ENCODE data around the gene MFNG. TPM values are rescaled to one million over a fixed set of nuclear protein-coding genes. Genes with fewer than 3 reads are reported as not detected.

The MFNG gene
- total RNA-seq, 2 experiments from 2014 or later: 85.1 to 89.9 TPM

DNA sequence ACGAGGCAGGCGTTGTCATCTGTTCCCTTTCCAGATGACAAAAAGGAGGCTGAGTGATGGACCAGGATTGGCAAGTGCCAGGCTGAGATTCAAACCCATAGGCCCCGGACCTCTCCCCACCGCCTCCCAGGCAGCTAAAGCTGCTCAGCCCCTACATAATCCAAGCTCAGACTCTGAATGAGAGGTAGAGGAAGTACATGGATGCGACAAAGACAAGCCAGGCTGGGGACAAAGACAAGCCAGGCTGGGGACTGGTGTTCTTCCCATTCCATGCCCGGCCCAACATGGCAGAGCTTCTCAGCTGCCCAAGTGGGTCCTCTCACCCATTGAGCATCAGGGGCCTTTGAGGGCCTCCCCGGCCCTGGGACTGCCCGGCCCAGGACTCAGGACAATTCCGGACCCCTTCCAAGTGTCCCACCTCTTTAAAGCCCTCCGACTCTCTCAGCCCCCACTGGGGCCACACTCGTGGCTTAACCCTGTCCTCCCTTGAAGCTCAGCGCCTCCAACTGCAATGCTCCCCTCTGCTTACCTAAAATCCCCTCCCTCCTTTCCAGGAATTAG is 4.8 kb downstream of the MFNG start:
- Mint-ChIP-seq H3K9me3 (no peaks in the 10 kb centered on the region), H3K36me3 (ENCODE audit: low read depth) (peaks cover 84% of the 10 kb centered on the region), H3K4me1 (ENCODE audit: low read depth) (peaks cover 37% of the 10 kb centered on the region), H3K27me3 (no peaks in the 10 kb centered on the region), H3K4me3 (peak overlapping the region; percentile 93), H3K27ac (peak overlapping the region; percentile 98)
- TF ChIP-seq, protein P1, sequence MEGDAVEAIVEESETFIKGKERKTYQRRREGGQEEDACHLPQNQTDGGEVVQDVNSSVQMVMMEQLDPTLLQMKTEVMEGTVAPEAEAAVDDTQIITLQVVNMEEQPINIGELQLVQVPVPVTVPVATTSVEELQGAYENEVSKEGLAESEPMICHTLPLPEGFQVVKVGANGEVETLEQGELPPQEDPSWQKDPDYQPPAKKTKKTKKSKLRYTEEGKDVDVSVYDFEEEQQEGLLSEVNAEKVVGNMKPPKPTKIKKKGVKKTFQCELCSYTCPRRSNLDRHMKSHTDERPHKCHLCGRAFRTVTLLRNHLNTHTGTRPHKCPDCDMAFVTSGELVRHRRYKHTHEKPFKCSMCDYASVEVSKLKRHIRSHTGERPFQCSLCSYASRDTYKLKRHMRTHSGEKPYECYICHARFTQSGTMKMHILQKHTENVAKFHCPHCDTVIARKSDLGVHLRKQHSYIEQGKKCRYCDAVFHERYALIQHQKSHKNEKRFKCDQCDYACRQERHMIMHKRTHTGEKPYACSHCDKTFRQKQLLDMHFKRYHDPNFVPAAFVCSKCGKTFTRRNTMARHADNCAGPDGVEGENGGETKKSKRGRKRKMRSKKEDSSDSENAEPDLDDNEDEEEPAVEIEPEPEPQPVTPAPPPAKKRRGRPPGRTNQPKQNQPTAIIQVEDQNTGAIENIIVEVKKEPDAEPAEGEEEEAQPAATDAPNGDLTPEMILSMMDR (IDR thresholded peaks at IDR 0.05): no peak
- ATAC-seq (ENCODE audit: poor library complexity) (no peak), DNase-seq (no peak)
- intact Hi-C loops (cut with DNase I, micrococcal nuclease): loop anchor here in 1 of 2 experiments (10.0 kb wide), 1 partner anchor 203 kb away; the partner anchor contains the start of gene NOL12
- Histone ChIP-seq H3K36me3 (ENCODE audit: insufficient read depth, low read length) (peaks cover 67% of the 10 kb centered on the region), H3K27me3 (ENCODE audit: control insufficient read depth in 1 of 2, insufficient read depth in 2 of 2, low read length in 2 of 2) (no peaks in the 10 kb centered on the region), H3K4me3 (ENCODE audit: low read length) (no peak overlapping the region), H3K4me1 (ENCODE audit: insufficient read depth, low read length) (peaks cover 52% of the 10 kb centered on the region), H3K9me3 (ENCODE audit: control insufficient read depth in 1 of 2, insufficient read depth in 1 of 2, low read length in 2 of 2) (no peaks in the 10 kb centered on the region), H3K27ac (ENCODE audit: low read depth in 1 of 2, low read length in 2 of 2) (peak overlapping the region in 1 of 2 donors; percentile 55)
- ChIA-PET CTCF (no interaction called here), POLR2A (no interaction called here)

DNA sequence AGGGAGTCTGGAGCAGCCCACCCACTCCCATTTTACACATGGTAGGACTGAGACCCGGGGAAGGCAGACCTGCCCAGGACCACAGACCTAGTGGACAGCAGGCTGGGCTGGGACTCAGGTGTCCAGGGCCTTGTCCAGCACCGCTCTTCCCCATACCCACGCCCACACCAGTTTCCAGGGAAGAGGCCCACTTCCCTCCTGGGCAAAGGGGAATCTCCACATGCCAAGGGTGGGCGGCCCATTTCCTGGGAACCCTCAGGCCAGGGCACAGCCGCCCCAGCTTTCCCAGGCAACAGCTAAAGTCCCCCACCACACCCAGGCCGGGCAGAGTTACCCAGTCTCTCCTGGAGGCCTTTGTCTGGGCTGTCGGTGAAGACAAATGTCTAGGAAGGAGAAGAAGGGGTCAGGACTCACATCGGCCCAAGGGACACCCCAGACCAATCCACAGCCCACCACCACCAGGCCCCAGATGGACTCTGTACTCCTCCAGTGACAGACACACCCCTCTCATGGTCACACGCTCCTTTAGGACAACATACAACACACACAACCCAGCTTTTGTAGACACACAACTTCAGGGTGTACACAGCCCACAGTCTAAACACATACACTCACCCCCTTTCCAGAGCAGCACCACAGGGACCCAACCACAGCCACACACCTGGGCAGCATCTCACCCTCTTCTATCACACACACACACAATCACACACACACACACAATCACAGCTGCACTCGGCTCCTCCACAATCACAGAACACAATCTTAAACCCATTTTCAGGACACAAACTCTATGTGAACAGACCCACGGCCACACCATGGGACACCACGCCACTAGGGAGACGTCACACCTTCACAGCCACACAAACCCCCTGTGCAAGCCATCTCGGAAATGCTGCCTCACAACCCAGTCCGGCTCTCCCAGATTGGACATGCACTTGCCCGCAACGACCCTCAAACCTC is 5.5 kb downstream of the MFNG start:
- TF ChIP-seq, protein P1 (IDR thresholded peaks at IDR 0.05): no peak
- Mint-ChIP-seq H3K4me3 (no peak overlapping the region), H3K27me3 (no peaks in the 10 kb centered on the region), H3K4me1 (ENCODE audit: low read depth) (peaks cover 40% of the 10 kb centered on the region), H3K27ac (peak overlapping the region; percentile 98), H3K9me3 (no peaks in the 10 kb centered on the region), H3K36me3 (ENCODE audit: low read depth) (peaks cover 90% of the 10 kb centered on the region)
- intact Hi-C loops (cut with DNase I, micrococcal nuclease): loop anchor here in 1 of 2 experiments (10.0 kb wide), 1 partner anchor 204 kb away; the partner anchor contains the start of gene NOL12
- ATAC-seq (ENCODE audit: poor library complexity): no peak
- H3K4me3 ChIP-seq (ENCODE audit: low read length): no peak overlapping the region
- peaks cover 51% of the 10 kb centered on the region for H3K4me1 ChIP-seq (ENCODE audit: insufficient read depth, low read length)
- no peaks in the 10 kb centered on the region for H3K9me3 ChIP-seq (ENCODE audit: control insufficient read depth in 1 of 2, insufficient read depth in 1 of 2, low read length in 2 of 2)
- no peaks in the 10 kb centered on the region for H3K27me3 ChIP-seq (ENCODE audit: control insufficient read depth in 1 of 2, insufficient read depth in 2 of 2, low read length in 2 of 2)
- peaks cover 74% of the 10 kb centered on the region for H3K36me3 ChIP-seq (ENCODE audit: insufficient read depth, low read length)
- ChIA-PET CTCF (no interaction called here), POLR2A (no interaction called here)
- DNase-seq: no peak
- H3K27ac ChIP-seq (ENCODE audit: low read depth in 1 of 2, low read length in 2 of 2): peak overlapping the region in 1 of 2 donors; percentile 33

DNA sequence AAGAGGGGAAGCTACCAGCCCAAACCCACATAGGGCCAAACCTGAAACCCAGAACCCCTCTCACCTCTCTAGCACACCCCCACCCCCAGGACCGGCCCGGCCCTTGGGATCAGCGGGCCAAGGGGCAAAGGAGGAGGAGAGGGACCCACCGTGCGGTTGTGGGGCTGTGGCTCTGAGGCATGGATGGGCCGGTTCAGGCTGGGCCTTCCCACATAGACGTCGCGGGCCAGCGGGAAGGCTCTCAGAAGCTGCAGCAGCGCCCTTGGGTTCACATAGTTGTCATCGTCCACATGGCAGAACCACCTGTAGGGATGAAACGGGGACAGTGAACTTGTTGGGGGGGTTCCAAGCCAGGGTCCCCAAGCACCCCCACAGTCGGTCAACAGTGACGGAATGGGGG is 7.0 kb downstream of the MFNG start:
- no peak overlapping the region for H3K4me3 ChIP-seq (ENCODE audit: low read length)
- DNase-seq: no peak
- peaks cover 85% of the 10 kb centered on the region for H3K36me3 ChIP-seq (ENCODE audit: insufficient read depth, low read length)
- ATAC-seq (ENCODE audit: poor library complexity): no peak
- TF ChIP-seq, protein P1 (IDR thresholded peaks at IDR 0.05): no peak
- Mint-ChIP-seq H3K27me3 (no peaks in the 10 kb centered on the region), H3K4me3 (no peak overlapping the region), H3K36me3 (ENCODE audit: low read depth) (peaks cover 85% of the 10 kb centered on the region), H3K9me3 (no peaks in the 10 kb centered on the region), H3K27ac (no peak overlapping the region), H3K4me1 (ENCODE audit: low read depth) (peaks cover 29% of the 10 kb centered on the region)
- peaks cover 38% of the 10 kb centered on the region for H3K4me1 ChIP-seq (ENCODE audit: insufficient read depth, low read length)
- H3K27ac ChIP-seq (ENCODE audit: low read depth in 1 of 2, low read length in 2 of 2): no peak overlapping the region
- intact Hi-C loops (cut with DNase I, micrococcal nuclease): no loop called here
- no peaks in the 10 kb centered on the region for H3K27me3 ChIP-seq (ENCODE audit: control insufficient read depth in 1 of 2, insufficient read depth in 2 of 2, low read length in 2 of 2)
- ChIA-PET CTCF (no interaction called here), POLR2A (interaction anchor here (1.1 kb wide), 1 partner anchor 129 kb away, joined by 3 read pairs; the partner anchor contains the start of gene GGA1)
- H3K9me3 ChIP-seq (ENCODE audit: control insufficient read depth in 1 of 2, insufficient read depth in 1 of 2, low read length in 2 of 2): no peaks in the 10 kb centered on the region
